H9 (cell line): ENCODE measurements around the gene SPOCK3. TPM values are rescaled to one million over a fixed set of nuclear protein-coding genes. Genes with fewer than 3 reads are reported as not detected.

Experiments used
- DNase-seq: peaks from one replicate; pipeline ENCODE4 v3.0.0-alpha.2; 2017
- H2AFZ ChIP-seq: one replicate; pipeline ENCODE4 v1.6.1; 2013; ENCODE audit warnings: mild to moderate bottlenecking, low read length, control low read depth, moderate library complexity
- H2AK5ac ChIP-seq: 2 replicates; pipeline ENCODE4 v1.6.1; 2013; ENCODE audit warnings: low read length, control low read depth, mixed read lengths; ENCODE audit not compliant: insufficient read length
- H2BK120ac ChIP-seq: one replicate; pipeline ENCODE4 v1.6.1; 2013; ENCODE audit warnings: low read depth, mild to moderate bottlenecking, low read length, control low read depth, inconsistent platforms; ENCODE audit not compliant: poor library complexity, severe bottlenecking
- H2BK12ac ChIP-seq: 2 replicates; pipeline ENCODE4 v1.6.1; 2013; ENCODE audit warnings: low read length, control low read depth, mixed read lengths, low read depth; ENCODE audit not compliant: insufficient read length
- H2BK15ac ChIP-seq: 2 replicates; pipeline ENCODE4 v1.6.1; 2013; ENCODE audit warnings: low read depth, low read length, control low read depth
- H2BK20ac ChIP-seq: one replicate; pipeline ENCODE4 v1.6.1; 2013; ENCODE audit warnings: low read depth, mild to moderate bottlenecking, low read length, control low read depth, inconsistent platforms; ENCODE audit not compliant: poor library complexity, severe bottlenecking
- H2BK5ac ChIP-seq: 2 replicates; pipeline ENCODE4 v1.6.1; 2013; ENCODE audit warnings: low read length, control low read depth, mixed read lengths; ENCODE audit not compliant: insufficient read length
- H3K14ac ChIP-seq: 2 replicates; pipeline ENCODE4 v1.6.1; 2013; ENCODE audit warnings: low read length, control low read depth; ENCODE audit not compliant: insufficient read depth
- H3K18ac ChIP-seq: 2 replicates; pipeline ENCODE4 v1.6.1; 2013; ENCODE audit warnings: low read depth, mild to moderate bottlenecking, mixed read lengths, low read length, control low read depth; ENCODE audit not compliant: insufficient read length
- H3K23ac ChIP-seq: 2 replicates; pipeline ENCODE4 v1.6.1; 2013; ENCODE audit warnings: low read length, control low read depth, mixed read lengths, low read depth; ENCODE audit not compliant: insufficient read length
- H3K23me2 ChIP-seq: 2 replicates; pipeline ENCODE4 v1.6.1; 2013; ENCODE audit warnings: low read depth, mild to moderate bottlenecking, mixed read lengths, low read length, control low read depth; ENCODE audit not compliant: insufficient read length, poor library complexity, severe bottlenecking
- H3K27ac ChIP-seq: 2 replicates; pipeline ENCODE4 v1.5.1; 2013; ENCODE audit warnings: low read length, control low read depth, mixed read lengths, low read depth; ENCODE audit not compliant: insufficient read length
- H3K27me3 ChIP-seq: 2 replicates; pipeline ENCODE4 v1.6.1; 2013; ENCODE audit warnings: low read length, control low read depth, inconsistent platforms; ENCODE audit not compliant: insufficient read depth
- H3K4ac ChIP-seq: 2 replicates; pipeline ENCODE4 v1.6.1; 2013; ENCODE audit warnings: low read depth, mild to moderate bottlenecking, control low read depth, inconsistent platforms, low read length, moderate library complexity
- H3K4me1 ChIP-seq: 2 replicates; pipeline ENCODE4 v1.6.1; 2013; ENCODE audit warnings: low read length, control low read depth, inconsistent platforms; ENCODE audit not compliant: insufficient read depth
- H3K4me2 ChIP-seq: 2 replicates; pipeline ENCODE4 v1.6.1; 2013; ENCODE audit warnings: low read length, control low read depth, mixed read lengths; ENCODE audit not compliant: insufficient read length, insufficient read depth
- H3K56ac ChIP-seq: 2 replicates; pipeline ENCODE4 v1.6.1; 2013; ENCODE audit warnings: low read depth, mild to moderate bottlenecking, mixed read lengths, low read length, control low read depth; ENCODE audit not compliant: insufficient read length
- H3K79me1 ChIP-seq: 2 replicates; pipeline ENCODE4 v1.6.1; 2013; ENCODE audit warnings: low read depth, mild to moderate bottlenecking, moderate library complexity, low read length, control low read depth, inconsistent platforms; ENCODE audit not compliant: insufficient read depth, poor library complexity, severe bottlenecking
- H3K79me2 ChIP-seq: 2 replicates; pipeline ENCODE4 v1.6.1; 2013; ENCODE audit warnings: low read length, control low read depth, inconsistent platforms; ENCODE audit not compliant: insufficient read depth
- H3K9ac ChIP-seq: 2 replicates; pipeline ENCODE4 v1.6.1; 2013; ENCODE audit warnings: low read length, control low read depth, mixed read lengths; ENCODE audit not compliant: insufficient read length; ENCODE audit errors: extremely low read depth
- H3K9me3 ChIP-seq: one replicate; pipeline ENCODE4 v1.6.1; 2013; ENCODE audit warnings: low read depth, low read length, inconsistent platforms; ENCODE audit not compliant: control insufficient read depth
- H3T11ph ChIP-seq: one replicate; pipeline ENCODE4 v1.6.1; 2013; ENCODE audit warnings: mild to moderate bottlenecking, low read length, control low read depth, inconsistent platforms
- H4K20me1 ChIP-seq: one replicate; pipeline ENCODE4 v1.6.1; 2013; ENCODE audit not compliant: control insufficient read depth, insufficient read length, insufficient read depth
- H4K5ac ChIP-seq: 2 replicates; pipeline ENCODE4 v1.6.1; 2013; ENCODE audit warnings: low read depth, mild to moderate bottlenecking, mixed read lengths, low read length, control low read depth; ENCODE audit not compliant: insufficient read length
- H4K8ac ChIP-seq: replicated peaks from 2 replicates; pipeline ENCODE4 v1.6.1; 2013; ENCODE audit warnings: low read length, control low read depth, mixed read lengths, low read depth; ENCODE audit not compliant: insufficient read length
- H4K91ac ChIP-seq: 2 replicates; pipeline ENCODE4 v1.6.1; 2013; ENCODE audit warnings: low read depth, mild to moderate bottlenecking, moderate library complexity, mixed read lengths, low read length, control low read depth; ENCODE audit not compliant: insufficient read length
- H3K27ac Mint-ChIP-seq, 3 experiments: 2 replicates in 2 of 3; 3 replicates in 1 of 3; pipeline ENCODE4 v1.8.0; 2020 to 2021; ENCODE audit warnings: mixed read lengths in 3 of 3, mild to moderate bottlenecking in 1 of 3, moderate library complexity in 1 of 3
- H3K27me3 Mint-ChIP-seq: 2 replicates; pipeline ENCODE4 v1.8.0; 2021; ENCODE audit warnings: low read depth, mild to moderate bottlenecking, moderate library complexity, mixed read lengths
- H3K36me3 Mint-ChIP-seq, 3 experiments: 2 replicates in 2 of 3; 3 replicates in 1 of 3; pipeline ENCODE4 v1.8.0; 2020 to 2021; ENCODE audit warnings: low read depth in 3 of 3, mixed read lengths in 3 of 3; ENCODE audit not compliant: insufficient read depth in 1 of 3
- H3K4me1 Mint-ChIP-seq, 2 experiments: 2 replicates each; pipeline ENCODE4 v1.8.0; 2020; ENCODE audit warnings: mixed read lengths in 2 of 2
- H3K4me3 Mint-ChIP-seq, 2 experiments: 2 replicates in 1 of 2; 3 replicates in 1 of 2; pipeline ENCODE4 v1.8.0; 2020 to 2021; ENCODE audit warnings: mild to moderate bottlenecking in 2 of 2, mixed read lengths in 2 of 2, moderate library complexity in 1 of 2
- H3K9me3 Mint-ChIP-seq, 2 experiments: 2 replicates in 1 of 2; 3 replicates in 1 of 2; pipeline ENCODE4 v1.8.0; 2020; ENCODE audit warnings: mild to moderate bottlenecking in 2 of 2, mixed read lengths in 2 of 2, moderate library complexity in 1 of 2
- WGBS: extraction: QIAGEN DNeasy Blood & Tissue Kit; methylation state at CpG from one replicate; pipeline ENCODE4 v1.1.7; 2013; ENCODE audit warnings: missing lambda C conversion rate, low lambda C conversion rate, mixed read lengths; ENCODE audit not compliant: insufficient read length; ENCODE audit errors: extremely low coverage; 5-methylcytosine and 5-hydroxymethylcytosine counted together
- total RNA-seq: library from RNA; stranded (reverse); gene quantifications from 2 replicates; pipeline ENCODE4 v1.2.1, GENCODE V29; 2021
- TF ChIP-seq, protein P1 (sequence below): fragments of 200-600 bp; sonication (generic); conservative IDR thresholded peaks from 3 replicates; pipeline ENCODE4 v1.8.0; 2021; ENCODE audit warnings: antibody characterized with exemption, mild to moderate bottlenecking

Gene SPOCK3
- total RNA-seq, 1 experiment from 2014 or later: 0.28 TPM

DNA sequence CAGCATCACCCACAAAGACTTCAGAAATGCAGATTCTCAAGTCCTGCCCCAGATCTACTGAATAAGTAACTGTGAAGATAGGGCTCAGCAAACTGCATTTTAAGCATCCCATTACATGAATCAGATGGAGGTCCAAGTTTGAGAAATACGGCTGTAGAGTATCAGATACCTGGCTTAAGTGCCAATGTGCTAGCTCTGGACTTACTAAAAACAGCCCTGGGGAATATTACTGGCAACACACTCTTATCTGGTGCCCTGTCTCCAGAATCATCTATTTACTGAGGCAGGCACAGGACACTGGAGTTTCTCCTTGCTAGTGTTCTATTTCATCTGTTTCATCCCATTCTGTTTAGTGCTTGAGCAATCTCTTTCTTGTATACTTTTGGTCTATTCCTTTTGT lies 105.1 kb downstream of the SPOCK3 start:
- no peak overlapping the region for H2AK5ac ChIP-seq
- no peaks in the 10 kb centered on the region for H3K27me3 ChIP-seq
- no peak overlapping the region for H3K9ac ChIP-seq
- no peak overlapping the region for H3K56ac ChIP-seq
- H3K9me3 ChIP-seq: no peaks in the 10 kb centered on the region
- H3K4me3 Mint-ChIP-seq: no peak overlapping the region
- H3K18ac ChIP-seq: no peak overlapping the region
- no peak overlapping the region for H2BK20ac ChIP-seq
- no peak overlapping the region for H3K14ac ChIP-seq
- no peaks in the 10 kb centered on the region; a peak in 1 of 5 replicates for H3K9me3 Mint-ChIP-seq
- no peaks in the 10 kb centered on the region for H4K20me1 ChIP-seq
- no peak overlapping the region for H4K91ac ChIP-seq
- H3T11ph ChIP-seq: no peak overlapping the region
- H3K4ac ChIP-seq: no peak overlapping the region
- H3K4me1 Mint-ChIP-seq: no peaks in the 10 kb centered on the region
- H2BK120ac ChIP-seq: no peak overlapping the region
- H2AFZ ChIP-seq: no peak overlapping the region
- H3K4me2 ChIP-seq: no peak overlapping the region
- no CpG with 5 or more reads among the region's 1 CpG for WGBS
- H3K27ac Mint-ChIP-seq: no peak overlapping the region
- no peaks in the 10 kb centered on the region for H3K4me1 ChIP-seq
- H2BK12ac ChIP-seq: no peak overlapping the region
- H3K79me2 ChIP-seq: no peaks in the 10 kb centered on the region
- no peaks in the 10 kb centered on the region for H3K23me2 ChIP-seq
- TF ChIP-seq, protein P1, sequence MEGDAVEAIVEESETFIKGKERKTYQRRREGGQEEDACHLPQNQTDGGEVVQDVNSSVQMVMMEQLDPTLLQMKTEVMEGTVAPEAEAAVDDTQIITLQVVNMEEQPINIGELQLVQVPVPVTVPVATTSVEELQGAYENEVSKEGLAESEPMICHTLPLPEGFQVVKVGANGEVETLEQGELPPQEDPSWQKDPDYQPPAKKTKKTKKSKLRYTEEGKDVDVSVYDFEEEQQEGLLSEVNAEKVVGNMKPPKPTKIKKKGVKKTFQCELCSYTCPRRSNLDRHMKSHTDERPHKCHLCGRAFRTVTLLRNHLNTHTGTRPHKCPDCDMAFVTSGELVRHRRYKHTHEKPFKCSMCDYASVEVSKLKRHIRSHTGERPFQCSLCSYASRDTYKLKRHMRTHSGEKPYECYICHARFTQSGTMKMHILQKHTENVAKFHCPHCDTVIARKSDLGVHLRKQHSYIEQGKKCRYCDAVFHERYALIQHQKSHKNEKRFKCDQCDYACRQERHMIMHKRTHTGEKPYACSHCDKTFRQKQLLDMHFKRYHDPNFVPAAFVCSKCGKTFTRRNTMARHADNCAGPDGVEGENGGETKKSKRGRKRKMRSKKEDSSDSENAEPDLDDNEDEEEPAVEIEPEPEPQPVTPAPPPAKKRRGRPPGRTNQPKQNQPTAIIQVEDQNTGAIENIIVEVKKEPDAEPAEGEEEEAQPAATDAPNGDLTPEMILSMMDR: no peak
- H4K5ac ChIP-seq: no peak overlapping the region
- no peaks in the 10 kb centered on the region for H3K36me3 Mint-ChIP-seq
- no peak overlapping the region for H3K23ac ChIP-seq
- no peak overlapping the region for H4K8ac ChIP-seq
- no peak for DNase-seq
- no peaks in the 10 kb centered on the region for H3K79me1 ChIP-seq
- H3K27ac ChIP-seq: no peak overlapping the region
- H3K27me3 Mint-ChIP-seq: no peaks in the 10 kb centered on the region
- H2BK15ac ChIP-seq: no peak overlapping the region
- no peak overlapping the region for H2BK5ac ChIP-seq
